ENCODE data around the gene ADAMTS19.

The ADAMTS19 gene

GRCh38 chr5:129716651-129717050 lies 256.6 kb downstream of the ADAMTS19 start:
- no peak for TF ChIP-seq CTCF (IDR thresholded peaks at IDR 0.05; ENCODE audit: low read depth, low read length)
- H3K36me3 ChIP-seq: no peaks in the 10 kb centered on the region
- H3K4me3 ChIP-seq (ENCODE audit: low read depth, low read length): no peak overlapping the region
- no peak overlapping the region for H3K27ac ChIP-seq
- no peaks in the 10 kb centered on the region for H3K27me3 ChIP-seq (ENCODE audit: insufficient read depth, low read depth, severe bottlenecking)
- DNase-seq: no peak
- H3K9me3 ChIP-seq (ENCODE audit: severe bottlenecking): no peaks in the 10 kb centered on the region

- Histone ChIP-seq H3K9me3 (ENCODE audit: severe bottlenecking) (no peaks in the 10 kb centered on the region), H3K27me3 (ENCODE audit: insufficient read depth, low read depth, severe bottlenecking) (no peaks in the 10 kb centered on the region), H3K36me3 (no peaks in the 10 kb centered on the region), H3K4me3 (ENCODE audit: low read depth, low read length) (no peak overlapping the region), H3K27ac (no peak overlapping the region)
- DNase-seq: no peak
- no peak for TF ChIP-seq CTCF (IDR thresholded peaks at IDR 0.05; ENCODE audit: low read depth, low read length)
These were observed 257.7 kb downstream of the ADAMTS19 start for GRCh38 chr5:129717751-129718310.

- DNase-seq: no peak
- Histone ChIP-seq H3K9me3 (ENCODE audit: severe bottlenecking) (no peaks in the 10 kb centered on the region), H3K27me3 (ENCODE audit: insufficient read depth, low read depth, severe bottlenecking) (no peaks in the 10 kb centered on the region), H3K27ac (no peak overlapping the region), H3K4me3 (ENCODE audit: low read depth, low read length) (no peak overlapping the region), H3K36me3 (no peaks in the 10 kb centered on the region)
- no peak for TF ChIP-seq CTCF (IDR thresholded peaks at IDR 0.05; ENCODE audit: low read depth, low read length)
These were observed 258.5 kb downstream of the ADAMTS19 start for GRCh38 chr5:129718471-129719090.

- no peak for TF ChIP-seq CTCF (IDR thresholded peaks at IDR 0.05; ENCODE audit: low read depth, low read length)
- H3K4me3 ChIP-seq (ENCODE audit: low read depth, low read length): no peak overlapping the region
- H3K27ac ChIP-seq: no peak overlapping the region
These were observed 264.1 kb downstream of the ADAMTS19 start for GRCh38 chr5:129724222-129724621.

GRCh38 chr5:129724647-129725046 lies 264.5 kb downstream of the ADAMTS19 start:
- Histone ChIP-seq H3K27ac (no peak overlapping the region), H3K4me3 (ENCODE audit: low read depth, low read length) (no peak overlapping the region), H3K9me3 (ENCODE audit: severe bottlenecking) (no peaks in the 10 kb centered on the region), H3K36me3 (no peaks in the 10 kb centered on the region), H3K27me3 (ENCODE audit: insufficient read depth, low read depth, severe bottlenecking) (no peaks in the 10 kb centered on the region)
- DNase-seq: no peak
- TF ChIP-seq CTCF (IDR thresholded peaks at IDR 0.05; ENCODE audit: low read depth, low read length): no peak

More at GRCh38 chr5:129724222-129724621, 264.1 kb downstream of the ADAMTS19 start:
- Histone ChIP-seq H3K36me3 (no peaks in the 10 kb centered on the region), H3K9me3 (ENCODE audit: severe bottlenecking) (no peaks in the 10 kb centered on the region), H3K27me3 (ENCODE audit: insufficient read depth, low read depth, severe bottlenecking) (no peaks in the 10 kb centered on the region)
- no peak for DNase-seq

- H3K27ac ChIP-seq: no peak overlapping the region
- H3K4me3 ChIP-seq (ENCODE audit: low read depth, low read length): no peak overlapping the region
- H3K27me3 ChIP-seq (ENCODE audit: insufficient read depth, low read depth, severe bottlenecking): no peaks in the 10 kb centered on the region
- no peak for DNase-seq
- TF ChIP-seq CTCF (IDR thresholded peaks at IDR 0.05; ENCODE audit: low read depth, low read length): no peak
- H3K36me3 ChIP-seq: no peaks in the 10 kb centered on the region
- H3K9me3 ChIP-seq (ENCODE audit: severe bottlenecking): no peaks in the 10 kb centered on the region
These were observed 279.7 kb downstream of the ADAMTS19 start for GRCh38 chr5:129739773-129740172.

All from WERI-Rb-1 (cell line).